ENCODE data around the gene BDH1. TPM values are rescaled to one million over a fixed set of nuclear protein-coding genes. Genes with fewer than 3 reads are reported as not detected.

BDH1 gene
- total RNA-seq, 4 donors from 2014 or later: 120 to 269 (median 163) TPM

DNA sequence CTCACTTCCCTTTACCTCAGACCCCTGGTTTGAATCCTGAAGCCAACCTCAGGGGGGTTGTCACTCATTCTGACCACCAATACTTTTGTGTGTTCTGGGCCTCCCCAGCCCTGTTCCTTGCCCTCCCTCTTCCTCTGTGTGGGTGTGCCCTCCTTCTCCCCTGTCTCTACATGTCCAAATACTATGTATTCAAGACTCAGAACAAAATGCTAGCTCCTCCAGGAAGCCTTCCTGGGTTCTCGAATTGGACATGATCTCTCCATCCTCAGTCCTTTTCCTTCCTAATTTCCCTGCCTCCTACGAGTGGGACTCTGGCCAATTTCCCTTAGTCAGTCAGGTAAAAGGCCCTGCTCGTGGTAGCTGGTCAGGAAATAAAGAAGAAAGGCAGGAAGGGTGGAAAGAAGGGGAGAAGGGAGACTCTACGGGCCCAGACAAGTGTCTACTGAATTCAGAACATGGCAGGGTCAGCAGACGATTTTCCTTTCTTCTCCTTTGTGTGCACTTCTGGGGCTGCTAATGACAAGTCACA, 79.7 kb downstream of the BDH1 start:
- no peak overlapping the region for H3K27ac ChIP-seq
- H3K27me3 ChIP-seq: no peaks in the 10 kb centered on the region
- no peaks in the 10 kb centered on the region for H3K36me3 ChIP-seq
- no peaks in the 10 kb centered on the region for H3K4me1 ChIP-seq
- H3K4me3 ChIP-seq: no peak overlapping the region
- no peak for DNase-seq
- H3K9me3 ChIP-seq: no peaks in the 10 kb centered on the region
- no peak for TF ChIP-seq CTCF (IDR thresholded peaks at IDR 0.05)
- no peak for TF ChIP-seq POLR2A (IDR thresholded peaks at IDR 0.05)

GRCh38 chr3:197475514-197475913, 80.3 kb downstream of the BDH1 start:
- Histone ChIP-seq H3K4me1 (no peaks in the 10 kb centered on the region), H3K4me3 (no peak overlapping the region), H3K27ac (no peak overlapping the region), H3K9me3 (no peaks in the 10 kb centered on the region), H3K36me3 (no peaks in the 10 kb centered on the region), H3K27me3 (no peaks in the 10 kb centered on the region)
- TF ChIP-seq CTCF (IDR thresholded peaks at IDR 0.05): no peak
- no peak for TF ChIP-seq POLR2A (IDR thresholded peaks at IDR 0.05)
- no peak for DNase-seq

DNA sequence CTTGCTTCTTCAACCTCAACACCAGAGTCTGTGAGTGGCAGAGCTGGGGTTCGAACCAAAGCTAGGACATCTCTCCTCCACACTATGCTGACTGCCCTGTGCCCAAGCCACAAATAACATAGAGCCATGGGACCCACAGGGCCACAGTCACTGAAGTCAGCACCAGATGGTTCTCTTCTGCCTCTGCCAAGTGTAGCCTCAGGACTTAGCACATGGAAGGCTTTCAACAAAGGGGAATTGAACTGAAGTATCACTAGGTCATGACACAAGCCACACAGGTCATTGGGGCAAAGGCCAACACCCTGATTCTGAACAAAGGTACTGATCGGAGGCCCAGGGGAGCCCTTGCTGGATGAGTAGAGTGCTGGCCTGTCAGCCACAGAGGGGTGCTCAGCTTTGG, 83.6 kb downstream of the BDH1 start:
- no peaks in the 10 kb centered on the region for H3K36me3 ChIP-seq
- H3K9me3 ChIP-seq: no peaks in the 10 kb centered on the region
- H3K27ac ChIP-seq: no peak overlapping the region
- H3K4me1 ChIP-seq: peaks cover 0 to 11% (median 0%) of the 10 kb centered on the region in 4 donors
- TF ChIP-seq POLR2A (IDR thresholded peaks at IDR 0.05): no peak
- no peak for TF ChIP-seq CTCF (IDR thresholded peaks at IDR 0.05)
- H3K27me3 ChIP-seq: no peaks in the 10 kb centered on the region
- no peak for DNase-seq
- H3K4me3 ChIP-seq: no peak overlapping the region

GRCh38 chr3:197471221-197472010, 84.4 kb downstream of the BDH1 start:
- Histone ChIP-seq H3K27ac (no peak overlapping the region), H3K36me3 (no peaks in the 10 kb centered on the region), H3K9me3 (no peaks in the 10 kb centered on the region), H3K4me1 (peaks cover 0 to 18% (median 0%) of the 10 kb centered on the region in 4 donors), H3K4me3 (no peak overlapping the region), H3K27me3 (no peaks in the 10 kb centered on the region)
- DNase-seq: no peak
- TF ChIP-seq POLR2A (IDR thresholded peaks at IDR 0.05): no peak
- no peak for TF ChIP-seq CTCF (IDR thresholded peaks at IDR 0.05)

GRCh38 chr3:197468866-197469382, 86.8 kb downstream of the BDH1 start:
- Histone ChIP-seq H3K4me3 (no peak overlapping the region), H3K9me3 (no peaks in the 10 kb centered on the region), H3K36me3 (no peaks in the 10 kb centered on the region), H3K27ac (peak overlapping the region in 3 of 4 donors; percentile 55 to 76 (median 76)), H3K27me3 (no peaks in the 10 kb centered on the region), H3K4me1 (peaks cover 0 to 19% (median 0%) of the 10 kb centered on the region in 4 donors)
- DNase-seq: peak in 2 of 3 donors; percentile 74 to 75
- peak in 1 of 2 donors; percentile 49 for TF ChIP-seq POLR2A (IDR thresholded peaks at IDR 0.05)
- no peak for TF ChIP-seq CTCF (IDR thresholded peaks at IDR 0.05)

Data from Peyer's patch (tissue), 4 donors.